ENCODE data around the gene TNS3.
"Not testable (repeated sequence)": the region's sequence is repeated elsewhere in the genome, so short reads cannot be mapped to it uniquely, and the experiment has no call there.

The TNS3 gene

GRCh38 chr7:47473499-47474210, 108.3 kb downstream of the TNS3 start:
- DNase-seq (ENCODE audit: low read depth in 2 of 2) = no peak

- no peak for DNase-seq (ENCODE audit: low read depth in 2 of 2)
Observed at GRCh38 chr7:47472444-47473157, 109.3 kb downstream of the TNS3 start.

- DNase-seq (ENCODE audit: low read depth in 2 of 2) = no peak
Observed at GRCh38 chr7:47471831-47472230, 110.1 kb downstream of the TNS3 start.

GRCh38 chr7:47471358-47471703, 110.6 kb downstream of the TNS3 start:
- DNase-seq (ENCODE audit: low read depth in 2 of 2) = no peak

GRCh38 chr7:47470567-47471357, 111.1 kb downstream of the TNS3 start:
- no peak for DNase-seq (ENCODE audit: low read depth in 2 of 2)

- not testable (repeated sequence) for DNase-seq (ENCODE audit: low read depth in 2 of 2)
Observed at GRCh38 chr7:47469846-47470245, 112.1 kb downstream of the TNS3 start.

GRCh38 chr7:47466832-47467231, 115.1 kb downstream of the TNS3 start:
- no peak for DNase-seq (ENCODE audit: low read depth in 2 of 2)

- no peak for DNase-seq (ENCODE audit: low read depth in 2 of 2)
Observed at GRCh38 chr7:47465191-47465590, 116.7 kb downstream of the TNS3 start.

- no peak for DNase-seq (ENCODE audit: low read depth in 2 of 2)
Observed at GRCh38 chr7:47464266-47464665, 117.6 kb downstream of the TNS3 start.

GRCh38 chr7:47461746-47462145, 120.2 kb downstream of the TNS3 start:
- DNase-seq (ENCODE audit: low read depth in 2 of 2) = no peak

- DNase-seq (ENCODE audit: low read depth in 2 of 2) = no peak
Observed at GRCh38 chr7:47461161-47461560, 120.8 kb downstream of the TNS3 start.

GRCh38 chr7:47460251-47460989, 121.5 kb downstream of the TNS3 start:
- no peak for DNase-seq (ENCODE audit: low read depth in 2 of 2)

GRCh38 chr7:47458486-47458885, 123.4 kb downstream of the TNS3 start:
- no peak for DNase-seq (ENCODE audit: low read depth in 2 of 2)

- no peak for DNase-seq (ENCODE audit: low read depth in 2 of 2)
Observed at GRCh38 chr7:47458057-47458456, 123.9 kb downstream of the TNS3 start.

GRCh38 chr7:47456210-47456955, 125.5 kb downstream of the TNS3 start:
- DNase-seq (ENCODE audit: low read depth in 2 of 2) = no peak

- no peak for DNase-seq (ENCODE audit: low read depth in 2 of 2)
Observed at GRCh38 chr7:47455872-47456185, 126.1 kb downstream of the TNS3 start.

- DNase-seq (ENCODE audit: low read depth in 2 of 2) = no peak
Observed at GRCh38 chr7:47454974-47455871, 126.7 kb downstream of the TNS3 start.

GRCh38 chr7:47454069-47454973, 127.6 kb downstream of the TNS3 start:
- DNase-seq (ENCODE audit: low read depth in 2 of 2) = no peak

Data from stimulated activated CD4-positive, alpha-beta T cell treated with anti-CD3 and anti-CD28 coated beads, Interleukin-12 subunit alpha, Interleukin-12 subunit beta, amount 100 ng/mL, for 24 hours (primary cell).